ENCODE results near the gene SMARCAL1.

SMARCAL1 gene

DNA sequence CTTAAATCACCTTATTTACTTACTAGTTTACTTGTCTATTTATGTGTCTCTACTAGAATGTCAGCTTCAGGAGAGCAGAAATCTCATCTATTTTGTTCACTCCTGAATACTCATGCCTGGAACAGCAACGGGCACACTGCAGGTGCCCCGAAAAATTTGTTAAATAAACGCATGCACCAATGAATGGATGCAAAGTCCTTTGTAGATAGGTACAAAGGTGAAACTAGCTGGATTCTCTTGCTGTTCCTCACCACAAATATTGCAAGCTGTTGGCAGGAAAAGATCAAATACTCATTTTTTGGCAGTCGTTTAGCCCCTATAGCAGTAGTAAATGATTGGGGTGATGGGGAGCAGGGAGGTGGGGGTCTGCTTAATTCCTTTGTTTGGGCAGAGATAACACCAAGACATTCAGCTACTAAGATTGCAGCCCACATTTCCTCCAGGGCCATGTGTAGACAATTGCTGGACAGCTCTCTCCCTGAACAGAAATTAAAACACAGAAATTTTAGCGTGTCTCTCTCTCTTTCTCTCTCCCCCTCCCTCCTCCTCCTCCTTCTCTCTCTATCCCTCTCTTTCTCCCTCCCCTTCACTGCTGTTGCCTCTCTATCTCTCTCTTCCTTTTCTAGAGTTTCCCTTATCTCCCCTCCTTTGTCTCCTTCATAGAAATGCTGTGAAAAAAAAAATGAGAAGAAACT, 45.4 kb upstream of the SMARCAL1 start:
- no peaks in the 10 kb centered on the region for H3K79me2 ChIP-seq
- no peak overlapping the region for H2AFZ ChIP-seq
- no peak overlapping the region for H3K9ac ChIP-seq
- H3K27me3 ChIP-seq (ENCODE audit: control insufficient read depth, insufficient read depth, low read length) = no peaks in the 10 kb centered on the region
- H3K4me3 ChIP-seq (ENCODE audit: low read depth, low read length) = no peak overlapping the region
- peaks cover 21% of the 10 kb centered on the region for H3K4me1 ChIP-seq
- TF ChIP-seq CTCF (IDR thresholded peaks at IDR 0.05) = no peak
- no peaks in the 10 kb centered on the region for H3K9me3 ChIP-seq (ENCODE audit: control insufficient read depth, low read length)
- H3K27ac ChIP-seq = no peak overlapping the region
- H3K4me2 ChIP-seq (ENCODE audit: low read length) = no peak overlapping the region
- no peaks in the 10 kb centered on the region for H3K36me3 ChIP-seq (ENCODE audit: control insufficient read depth, insufficient read depth, low read length)

GRCh38 chr2:216369821-216370220, 42.5 kb upstream of the SMARCAL1 start:
- Histone ChIP-seq H3K27ac (no peak overlapping the region), H3K9ac (no peak overlapping the region), H3K79me2 (no peaks in the 10 kb centered on the region), H3K36me3 (ENCODE audit: control insufficient read depth, insufficient read depth, low read length) (no peaks in the 10 kb centered on the region), H3K4me3 (ENCODE audit: low read depth, low read length) (no peak overlapping the region), H3K9me3 (ENCODE audit: control insufficient read depth, low read length) (no peaks in the 10 kb centered on the region), H3K4me2 (ENCODE audit: low read length) (no peak overlapping the region), H3K27me3 (ENCODE audit: control insufficient read depth, insufficient read depth, low read length) (no peaks in the 10 kb centered on the region), H2AFZ (no peak overlapping the region), H3K4me1 (peaks cover 21% of the 10 kb centered on the region)
- no peak for TF ChIP-seq CTCF (IDR thresholded peaks at IDR 0.05)

DNA sequence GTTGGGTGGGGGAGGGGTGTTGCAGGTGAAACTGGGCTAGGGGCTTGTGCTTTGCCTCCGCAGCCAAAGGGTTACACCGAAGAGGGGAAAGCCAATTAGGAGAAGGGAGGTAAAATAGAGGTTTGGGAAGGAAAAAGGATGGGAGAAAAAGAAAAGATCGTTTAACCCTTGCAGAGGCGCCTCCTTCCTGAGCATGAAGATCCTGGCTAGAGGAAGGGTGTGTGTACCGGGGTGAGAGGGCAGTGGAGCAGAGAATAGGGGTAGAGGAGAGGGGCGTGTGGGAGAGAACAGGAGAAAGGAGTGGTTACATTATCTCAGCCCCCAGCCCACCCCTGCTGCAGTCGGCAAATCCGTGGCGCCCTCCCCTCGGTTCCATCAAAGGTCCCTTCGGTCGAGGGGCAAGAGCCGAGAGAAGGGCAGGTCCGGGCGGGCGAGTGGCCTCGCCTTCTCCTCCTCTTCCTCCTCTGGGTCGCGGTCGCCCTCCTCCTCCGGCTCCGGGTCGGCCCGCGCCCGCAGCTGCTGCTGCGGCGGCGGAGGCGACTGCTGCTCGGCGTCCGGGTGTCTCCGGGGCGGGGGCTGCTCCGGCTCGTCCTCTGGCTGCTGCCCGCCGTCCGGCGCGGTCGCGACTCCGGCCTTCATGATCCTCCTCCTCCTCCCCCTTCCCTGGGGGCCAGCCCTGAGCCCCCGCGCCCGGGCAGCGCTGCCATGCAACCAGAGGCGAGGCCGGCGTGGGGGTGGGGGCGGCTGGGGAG, 41.1 kb upstream of the SMARCAL1 start:
- H3K79me2 ChIP-seq = no peaks in the 10 kb centered on the region
- peaks cover 16% of the 10 kb centered on the region for H3K4me1 ChIP-seq
- no peak overlapping the region for H3K4me3 ChIP-seq (ENCODE audit: low read depth, low read length)
- H3K27ac ChIP-seq = no peak overlapping the region
- peak overlapping the region; percentile 94 for H2AFZ ChIP-seq
- peak overlapping the region; percentile 11 for H3K9ac ChIP-seq
- H3K9me3 ChIP-seq (ENCODE audit: control insufficient read depth, low read length) = no peaks in the 10 kb centered on the region
- TF ChIP-seq CTCF (IDR thresholded peaks at IDR 0.05) = no peak
- no peaks in the 10 kb centered on the region for H3K36me3 ChIP-seq (ENCODE audit: control insufficient read depth, insufficient read depth, low read length)
- H3K4me2 ChIP-seq (ENCODE audit: low read length) = no peak overlapping the region
- no peaks in the 10 kb centered on the region for H3K27me3 ChIP-seq (ENCODE audit: control insufficient read depth, insufficient read depth, low read length)

DNA sequence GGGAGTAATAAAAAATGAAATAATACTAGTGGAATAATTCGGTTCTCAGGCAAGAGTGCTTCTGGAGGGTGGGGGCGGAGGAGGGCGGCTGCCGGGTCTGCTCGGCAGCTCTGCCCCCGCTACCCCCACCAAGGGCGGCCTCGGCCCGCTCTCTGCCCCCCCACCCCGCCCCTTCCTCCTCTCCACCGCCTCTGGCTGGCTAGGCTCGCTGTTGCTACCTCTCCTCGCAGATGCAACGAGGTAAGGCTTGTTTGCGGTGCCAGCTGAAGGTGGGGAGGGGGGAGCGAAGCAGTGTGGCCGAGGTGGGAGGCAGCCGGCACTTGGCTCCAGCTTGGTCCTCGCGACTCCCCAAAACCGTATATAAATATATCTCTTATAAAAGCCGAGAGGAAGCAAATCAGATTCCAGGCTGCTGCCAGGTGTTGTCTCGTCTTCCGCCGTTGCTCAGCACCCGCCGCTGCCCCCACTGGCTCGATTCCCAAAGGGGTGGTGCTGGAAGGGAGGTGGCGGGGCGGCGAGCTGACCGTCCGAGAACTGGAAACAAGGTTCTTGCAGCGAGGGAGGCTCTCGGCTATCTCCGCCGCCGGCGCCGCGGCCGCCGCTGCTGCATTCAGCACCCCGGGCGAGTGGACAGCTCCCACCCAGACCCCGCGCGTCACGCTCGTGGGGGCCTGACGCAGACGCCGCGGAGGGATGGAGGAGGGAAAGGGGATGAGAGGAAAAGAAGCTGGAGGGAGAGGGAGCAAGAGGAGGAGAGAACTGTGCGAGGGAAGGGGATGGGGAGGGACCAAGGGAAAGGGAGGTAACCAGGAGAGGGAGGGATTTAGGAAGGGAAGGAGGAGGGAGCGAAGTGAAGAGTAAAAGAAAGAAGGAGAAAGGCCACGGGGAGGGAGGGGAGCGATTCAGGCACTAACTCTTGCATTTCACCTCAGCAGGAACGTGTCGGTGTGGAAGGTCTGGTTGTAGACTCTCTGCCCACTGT, 40.3 kb upstream of the SMARCAL1 start, which contains the start of gene MARCHF4:
TSS of gene MARCHF4 (minus strand) at position 763 of the 982 bp plus-strand sequence. CDS start 2,223 bp downstream, outside the sequence.
- Histone ChIP-seq H3K27ac (peak within 1 kb of the TSS; percentile 66), H3K4me3 (ENCODE audit: low read depth, low read length) (no peak within 1 kb of the TSS), H2AFZ (peak within 1 kb of the TSS; percentile 94), H3K36me3 (ENCODE audit: control insufficient read depth, insufficient read depth, low read length) (no peaks in the 10 kb centered on the region), H3K79me2 (no peaks in the 10 kb centered on the region), H3K9ac (peak within 1 kb of the TSS; percentile 11), H3K9me3 (ENCODE audit: control insufficient read depth, low read length) (no peaks in the 10 kb centered on the region), H3K4me2 (ENCODE audit: low read length) (peak within 1 kb of the TSS; percentile 53), H3K27me3 (ENCODE audit: control insufficient read depth, insufficient read depth, low read length) (no peaks in the 10 kb centered on the region), H3K4me1 (peaks cover 16% of the 10 kb centered on the region)
- no peak for TF ChIP-seq CTCF (IDR thresholded peaks at IDR 0.05)

Measured in parathyroid adenoma (tissue), 2 donors.